HCT116 (cell line): Measurements from ENCODE around the gene CPT1B. TPM values are rescaled to one million over a fixed set of nuclear protein-coding genes. Genes with fewer than 3 reads are reported as not detected.

Experiments
- ATAC-seq: fragments of 200-7000 bp; cut with Tn5 transposase; 2 replicates; pipeline ENCODE4 v1.9.1; 2020; ENCODE audit warnings: mild to moderate bottlenecking, moderate library complexity
- BruUV-seq: library from RNA; stranded (reverse); fragments of 400-500 nt; replicated peaks from 2 replicates; lab custom pipeline; 2021; lab: Mats Ljungman, UMichigan
- CTCF ChIA-PET: fragments of 300-600 bp; sonication (Branson Sonifier 250); formaldehyde crosslinking; loops from one replicate; lab custom pipeline; 2021; ENCODE audit warnings: antibody characterized with exemption; lab: Charles Lee
- POLR2A ChIA-PET: fragments of 300-600, 350-600 bp; sonication (Branson Sonifier 250); formaldehyde crosslinking; loops from one replicate; lab custom pipeline; 2021; ENCODE audit warnings: antibody characterized with exemption; lab: Charles Lee
- RAD21 ChIA-PET, 2 experiments: fragments of 300-600 bp; sonication (Branson Sonifier 250); formaldehyde crosslinking; loops; one replicate each; lab custom pipeline; 2023; ENCODE audit warnings: low total read pairs in 2 of 2; ENCODE audit not compliant: uncharacterized antibody in 2 of 2, unreplicated experiment in 2 of 2, low non-redundant PET in 1 of 2; lab: Charles Lee
- DNase-seq: peaks from one replicate; pipeline ENCODE4 v3.0.0-alpha.2; 2010; ENCODE audit warnings: low read depth, low spot score
- H2AFZ ChIP-seq: fragments of 200-600 bp; shearing (Covaris generic), sonication (generic); 2 replicates; pipeline ENCODE4 v1.6.1; 2017; ENCODE audit warnings: low read depth, mixed run types, mixed read lengths, antibody characterized with exemption, low read length; ENCODE audit not compliant: poor library complexity, severe bottlenecking
- H3K27ac ChIP-seq: 2 replicates; pipeline ENCODE4 v1.5.1; 2012; ENCODE audit warnings: low read depth, low read length
- H3K27me3 ChIP-seq: fragments of 200-600 bp; sonication (generic); 2 replicates; pipeline ENCODE4 v1.6.1; 2016; ENCODE audit warnings: mixed run types, low read length, mixed read lengths; ENCODE audit not compliant: insufficient read depth
- H3K36me3 ChIP-seq, 2 experiments: fragments of 200-500 bp in 1 of 2; fragments of 200-600 bp in 1 of 2; sonication (Bioruptor generic) in 1 of 2; sonication (generic) in 1 of 2; 2 replicates each; pipeline versions ENCODE4 v1.5.1 to v1.6.1; 2014 to 2016; ENCODE audit warnings: low read length in 2 of 2, inconsistent platforms in 1 of 2, mixed read lengths in 1 of 2, mixed run types in 1 of 2; ENCODE audit not compliant: insufficient read depth in 2 of 2, control insufficient read depth in 1 of 2
- H3K4me1 ChIP-seq, 2 experiments: fragments of 200-600 bp in 1 of 2; sonication (generic) in 1 of 2; 2 replicates each; pipeline versions ENCODE4 v1.5.1 to v1.6.1; 2012 to 2017; ENCODE audit warnings: low read length in 2 of 2, inconsistent platforms in 1 of 2, mild to moderate bottlenecking in 1 of 2, mixed read lengths in 1 of 2, mixed run types in 1 of 2, moderate library complexity in 1 of 2; ENCODE audit not compliant: insufficient read depth in 2 of 2, control insufficient read depth in 1 of 2
- H3K4me2 ChIP-seq: fragments of 200-600 bp; sonication (generic); 2 replicates; pipeline ENCODE4 v1.6.1; 2017; ENCODE audit warnings: mixed run types, low read length, mixed read lengths
- H3K4me3 ChIP-seq, 2 experiments: fragments of 200-600 bp in 1 of 2; sonication (generic) in 1 of 2; replicated peaks in 1 of 2; 2 replicates each; pipeline ENCODE4 v1.5.1; 2011 to 2016; ENCODE audit warnings: low read length in 2 of 2, control low read depth in 1 of 2, low read depth in 1 of 2, mild to moderate bottlenecking in 1 of 2, mixed read lengths in 1 of 2, mixed run types in 1 of 2
- H3K79me2 ChIP-seq: fragments of 200-600 bp; sonication (generic); 2 replicates; pipeline ENCODE4 v1.6.1; 2017; ENCODE audit warnings: mild to moderate bottlenecking, mixed run types, low read length, moderate library complexity, mixed read lengths; ENCODE audit not compliant: insufficient read depth
- H3K9ac ChIP-seq: fragments of 200-600 bp; sonication (generic); 2 replicates; pipeline ENCODE4 v1.6.1; 2016; ENCODE audit warnings: low read length, mixed read lengths
- H3K9me2 ChIP-seq: fragments of 200-600 bp; sonication (generic), shearing (Covaris generic); 2 replicates; pipeline ENCODE4 v1.6.1; 2017; ENCODE audit warnings: mixed run types, mild to moderate bottlenecking, moderate library complexity; ENCODE audit not compliant: insufficient read depth
- H3K9me3 ChIP-seq, 2 experiments: fragments of 200-500 bp in 1 of 2; fragments of 200-600 bp in 1 of 2; sonication (Bioruptor generic) in 1 of 2; sonication (generic) in 1 of 2; 2 replicates each; pipeline ENCODE4 v1.6.1; 2014 to 2017; ENCODE audit warnings: low read length in 2 of 2, mixed read lengths in 2 of 2, inconsistent platforms in 1 of 2, low read depth in 1 of 2, mild to moderate bottlenecking in 1 of 2, mixed run types in 1 of 2, moderate library complexity in 1 of 2; ENCODE audit not compliant: control insufficient read depth in 1 of 2, insufficient read depth in 1 of 2
- H4K20me1 ChIP-seq: fragments of 200-600 bp; sonication (generic), shearing (Covaris generic); 2 replicates; pipeline ENCODE4 v1.6.1; 2017; ENCODE audit warnings: mixed run types, mild to moderate bottlenecking, moderate library complexity; ENCODE audit not compliant: insufficient read depth
- CBX3 ChIP-seq: IDR thresholded peaks from 2 replicates; pipeline ENCODE4 v1.6.1; 2012; ENCODE audit warnings: low read depth
- CEBPB ChIP-seq: IDR thresholded peaks from 2 replicates; pipeline ENCODE4 v1.6.1; 2012; ENCODE audit warnings: low read depth
- EGR1 ChIP-seq: IDR thresholded peaks from 2 replicates; pipeline ENCODE4 v1.6.1; 2012; ENCODE audit warnings: low read depth
- EZH2 ChIP-seq: fragments of 200-600 bp; sonication (generic); IDR thresholded peaks from 2 replicates; pipeline ENCODE4 v1.6.1; 2017; ENCODE audit warnings: antibody characterized with exemption, mixed run types
- YY1 ChIP-seq: IDR thresholded peaks from 2 replicates; pipeline ENCODE4 v1.6.1; 2011; ENCODE audit warnings: low read length, low read depth, moderate library complexity, mild to moderate bottlenecking; ENCODE audit not compliant: insufficient replicate concordance; ENCODE audit errors: extremely low read depth
- ZNF274 ChIP-seq: fragments of 200-500 bp; sonication (Bioruptor generic); IDR thresholded peaks from 2 replicates; pipeline ENCODE4 v1.6.1; 2014; ENCODE audit warnings: mild to moderate bottlenecking, low read depth, low read length, inconsistent platforms
- intact Hi-C: fragments of 100-400 bp; cut with micrococcal nuclease; formaldehyde crosslinking; loops from 2 replicates; pipeline ENCODE4 v1.10.0; 2022
- total RNA-seq: library from RNA; stranded (reverse); gene quantifications from one replicate; pipeline ENCODE4 v1.2.1, GENCODE V29; 2021; ENCODE audit not compliant: unreplicated experiment
- TF ChIP-seq, protein P1 (sequence below), 3 experiments: fragments of 200-600 bp in 1 of 3; sonication (generic) in 1 of 3; IDR thresholded peaks in 2 of 3; conservative IDR thresholded peaks in 1 of 3; 2 replicates each; pipeline ENCODE4 v1.5.1; 2012 to 2017; ENCODE audit warnings: low read depth in 2 of 3, low read length in 2 of 3, antibody characterized with exemption in 1 of 3, borderline replicate concordance in 1 of 3, control low read depth in 1 of 3, mild to moderate bottlenecking in 1 of 3, mixed read lengths in 1 of 3, mixed run types in 1 of 3, moderate library complexity in 1 of 3; ENCODE audit not compliant: insufficient read depth in 1 of 3
- TF ChIP-seq, protein P2 (sequence below): IDR thresholded peaks from 2 replicates; pipeline ENCODE4 v1.6.1; 2012

The CPT1B gene
- total RNA-seq, 1 experiment from 2014 or later: 35.1 TPM

DNA sequence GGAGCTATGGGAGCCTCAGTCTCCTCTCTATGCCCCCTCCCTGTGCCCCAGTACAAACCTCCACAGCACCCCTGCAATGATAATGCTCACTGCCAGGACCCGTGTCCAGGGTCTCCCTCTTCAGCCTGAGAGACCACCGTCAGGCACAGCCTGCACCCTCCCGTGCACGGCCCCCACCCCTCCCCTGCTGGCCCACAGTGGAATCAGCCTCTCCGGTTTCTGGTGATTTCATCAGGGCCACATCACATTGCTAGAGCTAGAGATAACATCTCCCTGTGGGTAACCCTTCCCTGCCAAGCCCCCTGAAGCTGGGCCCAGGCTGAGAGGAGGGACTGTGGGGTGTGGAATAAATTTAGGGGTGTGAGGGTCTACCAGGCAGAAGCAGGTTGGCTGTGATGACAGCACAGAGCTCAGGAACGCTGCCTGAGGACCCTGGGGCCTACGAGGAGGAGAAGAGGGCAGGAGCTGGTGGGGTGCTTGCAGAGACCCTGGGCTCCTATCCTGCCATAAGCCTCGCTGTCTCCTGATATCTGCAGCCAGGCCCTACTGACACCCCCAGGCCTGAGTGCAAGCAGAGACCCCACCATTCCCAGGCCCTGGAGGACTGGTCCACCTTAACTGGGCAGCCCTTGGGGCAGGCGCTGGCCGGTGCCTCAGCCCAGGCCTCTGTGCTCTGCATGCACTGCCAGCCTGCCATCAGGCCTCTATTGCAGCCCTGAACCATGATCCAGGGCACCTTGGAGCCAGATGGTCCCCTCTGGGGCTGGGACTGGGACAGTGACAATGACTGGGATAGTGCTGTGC, 32.5 kb downstream of the CPT1B start, which contains the start of gene KLHDC7B:
Gene KLHDC7B, plus strand, starts transcription at position 378 of the 804 bp plus-strand sequence. Its CDS starts 345 bp downstream, at position 723.
- CTCF ChIA-PET: interaction anchor here (0.8 to 1.8 kb wide), 3 partner anchors 10 to 20 kb away, joined by 3 to 6 read pairs (median 3); partner anchors contain the start of genes SCO2 and SYCE3
- Histone ChIP-seq H3K27ac (peak within 1 kb of the TSS; percentile 27; the same call in 1 of the 2 replicates), H3K27me3 (no peaks in the 10 kb centered on the region), H3K4me3 (no peak within 1 kb of the TSS), H3K79me2 (no peaks in the 10 kb centered on the region), H2AFZ (peak within 1 kb of the TSS; percentile 94), H4K20me1 (no peaks in the 10 kb centered on the region), H3K4me1 (peaks cover 13 to 34% of the 10 kb centered on the region in 2 experiments; a peak in 3 of 4 replicates), H3K4me2 (peak within 1 kb of the TSS; percentile 77), H3K9ac (peak within 1 kb of the TSS; percentile 53; the same call in 1 of the 2 replicates), H3K9me3 (no peaks in the 10 kb centered on the region), H3K36me3 (no peaks in the 10 kb centered on the region), H3K9me2 (no peaks in the 10 kb centered on the region)
- DNase-seq (no peak), ATAC-seq (no peak)
- POLR2A ChIA-PET: interaction anchor here (0.8 to 1.9 kb wide), 6 partner anchors 9 to 149 kb away, joined by 3 to 7 read pairs (median 6); partner anchors contain the start of gene TYMP
- TF ChIP-seq EGR1 (no peak), CBX3 (no peak), YY1 (peak; percentile 6), CEBPB (no peak), EZH2 (no peak), ZNF274 (no peak)
- TF ChIP-seq, protein P1, sequence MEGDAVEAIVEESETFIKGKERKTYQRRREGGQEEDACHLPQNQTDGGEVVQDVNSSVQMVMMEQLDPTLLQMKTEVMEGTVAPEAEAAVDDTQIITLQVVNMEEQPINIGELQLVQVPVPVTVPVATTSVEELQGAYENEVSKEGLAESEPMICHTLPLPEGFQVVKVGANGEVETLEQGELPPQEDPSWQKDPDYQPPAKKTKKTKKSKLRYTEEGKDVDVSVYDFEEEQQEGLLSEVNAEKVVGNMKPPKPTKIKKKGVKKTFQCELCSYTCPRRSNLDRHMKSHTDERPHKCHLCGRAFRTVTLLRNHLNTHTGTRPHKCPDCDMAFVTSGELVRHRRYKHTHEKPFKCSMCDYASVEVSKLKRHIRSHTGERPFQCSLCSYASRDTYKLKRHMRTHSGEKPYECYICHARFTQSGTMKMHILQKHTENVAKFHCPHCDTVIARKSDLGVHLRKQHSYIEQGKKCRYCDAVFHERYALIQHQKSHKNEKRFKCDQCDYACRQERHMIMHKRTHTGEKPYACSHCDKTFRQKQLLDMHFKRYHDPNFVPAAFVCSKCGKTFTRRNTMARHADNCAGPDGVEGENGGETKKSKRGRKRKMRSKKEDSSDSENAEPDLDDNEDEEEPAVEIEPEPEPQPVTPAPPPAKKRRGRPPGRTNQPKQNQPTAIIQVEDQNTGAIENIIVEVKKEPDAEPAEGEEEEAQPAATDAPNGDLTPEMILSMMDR (IDR thresholded peaks at IDR 0.05 in 2 of 3, conservative IDR thresholded peaks at IDR 0.05 in 1 of 3; ENCODE audit: borderline replicate concordance in 1 of 3, insufficient read depth in 1 of 3, low read depth in 2 of 3, low read length in 2 of 3): no peak; a peak in 1 of 6 replicates
- TF ChIP-seq, protein P2, sequence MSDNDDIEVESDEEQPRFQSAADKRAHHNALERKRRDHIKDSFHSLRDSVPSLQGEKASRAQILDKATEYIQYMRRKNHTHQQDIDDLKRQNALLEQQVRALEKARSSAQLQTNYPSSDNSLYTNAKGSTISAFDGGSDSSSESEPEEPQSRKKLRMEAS: no peak
- intact Hi-C loops: no loop called here
- RAD21 ChIA-PET: no interaction called here
- BruUV-seq: no TSS peak
